Embryonic facial prominence (tissue), 1 donor: ENCODE data around the gene COL1A2.
A peak's percentile ranks its signal among the peaks of the same experiment; 100 is the strongest.

Experiments
- DNase-seq: peaks from one replicate; pipeline ENCODE4 v3.0.0-alpha.2; 2016; ENCODE audit errors: extremely low spot score

Gene COL1A2

GRCh38 chr7:94434042-94434441 lies 39.3 kb downstream of the COL1A2 start:
- DNase-seq, result no peak

- DNase-seq, result peak; percentile 43
These were observed 41.4 kb downstream of the COL1A2 start for GRCh38 chr7:94436018-94436604.

- no peak for DNase-seq
These were observed 42.0 kb downstream of the COL1A2 start for GRCh38 chr7:94436700-94437099.

DNA sequence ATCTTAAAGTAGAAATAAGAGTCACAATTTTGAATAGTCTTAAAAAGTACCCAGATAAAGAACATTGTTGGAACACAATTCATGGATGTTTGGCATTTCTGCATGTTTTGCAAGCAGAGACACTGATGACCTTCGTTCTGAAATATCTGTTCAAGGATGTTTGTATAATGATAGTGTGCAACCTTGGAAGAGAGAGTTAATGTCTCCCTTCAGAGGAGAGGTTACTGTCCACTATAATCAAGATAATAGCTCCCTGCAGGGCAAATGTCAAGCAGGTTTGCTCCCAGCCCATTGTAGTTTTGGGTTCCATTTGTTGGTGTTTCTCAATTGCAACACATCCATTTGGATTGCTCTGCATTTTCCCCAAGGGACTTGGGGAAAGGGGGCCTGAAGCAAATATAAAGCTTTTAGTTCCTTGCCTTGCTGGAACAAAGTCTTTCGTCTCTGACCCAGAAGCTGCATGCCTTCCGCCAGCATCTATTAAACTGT lies 45.2 kb downstream of the COL1A2 start:
- DNase-seq, result no peak

DNA sequence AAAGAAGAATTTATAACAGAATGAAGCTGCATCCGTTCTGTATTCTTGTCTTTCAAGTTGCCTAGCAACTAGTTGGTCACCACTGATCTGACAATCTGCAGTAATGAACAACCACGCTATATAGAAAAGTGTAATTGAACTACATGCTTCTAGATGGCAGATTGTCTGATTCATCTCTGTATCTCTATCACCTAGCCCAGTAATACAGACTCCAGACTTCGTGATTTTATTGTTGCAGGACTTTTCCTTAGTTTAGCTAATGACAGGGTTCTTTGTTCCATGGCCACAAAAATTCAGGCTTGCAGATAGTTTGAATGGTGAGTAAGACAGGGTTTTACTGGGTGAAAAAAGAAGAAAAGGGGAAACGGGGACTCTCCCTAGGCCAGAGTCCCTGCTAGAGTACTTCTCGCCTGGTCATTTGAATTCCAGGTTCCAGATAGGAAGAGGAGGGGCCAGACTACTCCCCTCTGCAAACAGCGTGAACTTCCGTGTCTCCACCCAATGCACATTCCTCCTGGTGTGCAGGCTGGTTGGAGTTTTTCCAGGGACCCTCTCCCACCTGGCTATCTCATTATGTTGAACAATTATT lies 45.9 kb downstream of the COL1A2 start:
- DNase-seq, result no peak

GRCh38 chr7:94441138-94441537 lies 46.4 kb downstream of the COL1A2 start:
- no peak for DNase-seq

- no peak for DNase-seq
These were observed 47.9 kb downstream of the COL1A2 start for GRCh38 chr7:94442639-94443038.

- no peak for DNase-seq
These were observed 50.1 kb downstream of the COL1A2 start for GRCh38 chr7:94444813-94445212.

DNA sequence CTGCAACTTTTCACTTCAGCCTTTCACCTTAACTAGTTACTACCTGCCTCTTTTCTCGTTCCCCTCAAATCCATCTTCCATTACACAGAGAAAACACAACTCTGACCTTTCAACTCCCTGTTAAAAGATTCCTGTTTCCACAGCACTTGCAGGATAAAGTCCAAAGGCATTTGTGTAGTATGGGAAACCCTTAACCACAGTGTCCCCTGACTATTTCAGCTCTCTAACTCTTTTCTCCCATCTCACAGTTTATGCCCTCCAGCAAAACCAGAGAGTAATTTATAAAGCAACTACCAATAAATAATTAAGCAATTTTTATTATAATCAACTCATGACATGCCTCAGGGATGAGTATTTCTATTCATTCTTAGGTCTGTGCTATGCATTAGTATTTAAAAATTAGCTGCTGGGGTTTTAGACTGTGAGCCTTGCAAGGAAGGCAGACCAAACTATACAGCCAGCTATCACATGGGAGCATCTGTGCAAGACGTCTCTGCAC lies 51.0 kb downstream of the COL1A2 start:
- DNase-seq, result no peak

DNA sequence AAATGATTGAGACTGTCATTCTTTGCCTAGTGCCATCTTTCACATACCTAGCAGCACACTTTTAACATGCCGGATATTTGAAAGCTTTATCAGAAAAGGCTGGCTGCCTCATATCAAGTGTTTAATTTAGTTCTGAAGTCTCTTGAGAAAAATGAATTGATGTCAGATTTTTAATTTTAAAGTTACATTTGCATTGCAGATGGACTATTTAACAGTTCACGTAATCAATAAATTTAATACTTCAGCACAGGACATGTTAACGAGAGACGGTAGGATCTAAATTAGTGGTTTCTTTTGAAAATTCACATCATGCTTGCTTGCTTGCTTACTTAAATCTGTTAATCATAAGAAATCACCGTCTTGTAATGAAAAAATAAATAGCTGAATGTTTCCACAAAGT lies 51.6 kb downstream of the COL1A2 start:
- DNase-seq, result no peak

GRCh38 chr7:94449151-94449725 lies 54.5 kb downstream of the COL1A2 start:
- DNase-seq, result peak; percentile 56

- no peak for DNase-seq
These were observed 55.5 kb downstream of the COL1A2 start for GRCh38 chr7:94450044-94450697.

- no peak for DNase-seq
These were observed 56.5 kb downstream of the COL1A2 start for GRCh38 chr7:94451187-94451586.

- DNase-seq, result no peak
These were observed 57.5 kb downstream of the COL1A2 start for GRCh38 chr7:94452239-94452638.

- DNase-seq, result no peak
These were observed 59.2 kb downstream of the COL1A2 start for GRCh38 chr7:94453898-94454297.

GRCh38 chr7:94458041-94458440 lies 63.3 kb downstream of the COL1A2 start:
- DNase-seq, result no peak

- no peak for DNase-seq
These were observed 71.8 kb downstream of the COL1A2 start for GRCh38 chr7:94466516-94466915.

GRCh38 chr7:94471604-94472003 lies 76.9 kb downstream of the COL1A2 start:
- no peak for DNase-seq

DNA sequence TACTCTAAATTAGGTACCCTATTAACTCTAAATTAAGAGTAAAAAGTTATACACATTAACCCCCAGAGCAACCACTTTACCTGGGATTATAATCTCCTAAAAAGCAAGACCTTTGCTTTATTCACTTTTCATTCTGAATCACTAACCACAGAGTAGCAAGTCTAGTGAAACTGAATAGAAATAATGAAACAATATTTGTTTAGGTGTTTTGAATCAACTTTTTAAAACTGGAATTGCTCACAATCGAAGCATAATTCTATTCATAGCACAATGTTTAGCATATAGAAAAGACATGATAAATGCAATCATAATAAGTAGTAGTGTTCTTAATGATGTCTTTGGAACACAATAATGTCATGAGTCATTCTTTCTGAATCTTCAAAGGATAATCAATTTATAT lies 77.9 kb downstream of the COL1A2 start:
- no peak for DNase-seq

GRCh38 chr7:94476251-94476840 lies 81.7 kb downstream of the COL1A2 start:
- no peak for DNase-seq

DNA sequence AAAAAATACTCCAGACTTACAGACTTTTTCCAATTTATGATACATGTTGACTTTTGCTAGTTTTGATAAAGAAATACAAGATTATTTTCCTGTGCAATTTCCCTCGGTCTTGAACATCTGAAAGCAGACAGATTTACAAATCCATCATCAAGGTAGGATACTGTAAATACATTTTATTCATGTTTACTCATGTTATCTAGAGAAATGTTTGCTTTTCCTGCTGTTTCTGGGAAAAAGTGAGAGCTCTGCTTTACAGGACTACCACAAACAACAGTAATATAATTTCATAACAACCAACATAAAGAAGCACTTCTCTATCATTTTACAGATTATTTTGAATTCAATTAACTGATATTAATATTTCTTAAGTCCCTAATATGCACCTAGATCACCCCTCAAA lies 83.2 kb downstream of the COL1A2 start:
- no peak for DNase-seq

GRCh38 chr7:94478648-94479214 lies 84.0 kb downstream of the COL1A2 start:
- DNase-seq, result no peak
